Measurements from ENCODE around the gene ZNF853. TPM values are rescaled to one million over a fixed set of nuclear protein-coding genes. Genes with fewer than 3 reads are reported as not detected.
A peak's percentile ranks its signal among the peaks of the same experiment; 100 is the strongest.

Gene ZNF853
- total RNA-seq, 1 donor from 2014 or later = 7.9 TPM

DNA sequence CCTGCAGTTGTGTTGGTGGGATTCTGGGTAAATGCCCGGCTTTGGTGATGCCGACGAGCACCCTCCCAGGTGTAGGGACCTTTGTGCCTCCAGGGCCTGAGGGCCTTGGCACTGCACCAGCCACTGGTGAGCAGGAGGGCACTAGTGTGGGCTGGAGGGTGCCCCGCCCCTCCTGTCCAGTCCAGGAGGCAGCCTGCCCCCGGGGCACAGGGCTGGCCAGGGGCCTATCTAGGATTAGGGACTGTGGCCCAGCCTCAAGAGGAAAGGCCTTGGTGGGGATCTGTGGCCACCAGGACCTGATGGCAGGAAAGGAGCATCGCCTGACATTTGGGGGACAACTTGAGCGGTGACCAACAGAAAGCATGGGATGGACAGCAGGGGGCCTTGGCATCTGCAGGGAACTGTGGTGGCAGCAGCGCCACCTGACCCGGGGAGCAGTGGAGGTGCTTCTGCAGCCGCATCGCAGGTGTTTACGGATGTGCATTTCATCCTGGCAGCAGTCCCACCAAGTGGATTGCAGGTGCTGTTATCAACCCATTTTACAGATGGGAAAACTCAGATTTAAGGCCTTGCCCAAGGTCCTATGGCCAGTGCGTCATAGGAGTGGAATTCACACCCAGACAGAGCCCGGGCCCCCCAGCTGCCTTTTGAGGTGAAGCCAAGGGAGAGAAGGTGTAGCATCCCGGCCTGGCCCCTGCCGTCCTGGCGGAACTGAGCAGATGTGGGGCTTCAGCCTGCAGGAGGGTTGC, 32.8 kb downstream of the ZNF853 start:
- DNase-seq (ENCODE audit: low spot score) = no peak
- no peak overlapping the region for H3K4me3 Mint-ChIP-seq (ENCODE audit: unreplicated experiment)
- H3K27ac Mint-ChIP-seq (ENCODE audit: unreplicated experiment) = no peak overlapping the region
- TF ChIP-seq, protein P1, sequence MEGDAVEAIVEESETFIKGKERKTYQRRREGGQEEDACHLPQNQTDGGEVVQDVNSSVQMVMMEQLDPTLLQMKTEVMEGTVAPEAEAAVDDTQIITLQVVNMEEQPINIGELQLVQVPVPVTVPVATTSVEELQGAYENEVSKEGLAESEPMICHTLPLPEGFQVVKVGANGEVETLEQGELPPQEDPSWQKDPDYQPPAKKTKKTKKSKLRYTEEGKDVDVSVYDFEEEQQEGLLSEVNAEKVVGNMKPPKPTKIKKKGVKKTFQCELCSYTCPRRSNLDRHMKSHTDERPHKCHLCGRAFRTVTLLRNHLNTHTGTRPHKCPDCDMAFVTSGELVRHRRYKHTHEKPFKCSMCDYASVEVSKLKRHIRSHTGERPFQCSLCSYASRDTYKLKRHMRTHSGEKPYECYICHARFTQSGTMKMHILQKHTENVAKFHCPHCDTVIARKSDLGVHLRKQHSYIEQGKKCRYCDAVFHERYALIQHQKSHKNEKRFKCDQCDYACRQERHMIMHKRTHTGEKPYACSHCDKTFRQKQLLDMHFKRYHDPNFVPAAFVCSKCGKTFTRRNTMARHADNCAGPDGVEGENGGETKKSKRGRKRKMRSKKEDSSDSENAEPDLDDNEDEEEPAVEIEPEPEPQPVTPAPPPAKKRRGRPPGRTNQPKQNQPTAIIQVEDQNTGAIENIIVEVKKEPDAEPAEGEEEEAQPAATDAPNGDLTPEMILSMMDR (IDR thresholded peaks at IDR 0.05; ENCODE audit: unreplicated experiment) = no peak
- no peaks in the 10 kb centered on the region for H3K4me1 Mint-ChIP-seq (ENCODE audit: unreplicated experiment)
- H3K36me3 Mint-ChIP-seq (ENCODE audit: low read depth, unreplicated experiment) = peaks cover 21% of the 10 kb centered on the region
- no peaks in the 10 kb centered on the region for H3K9me3 Mint-ChIP-seq (ENCODE audit: unreplicated experiment)
- H3K27me3 Mint-ChIP-seq (ENCODE audit: unreplicated experiment) = peaks cover 11% of the 10 kb centered on the region

DNA sequence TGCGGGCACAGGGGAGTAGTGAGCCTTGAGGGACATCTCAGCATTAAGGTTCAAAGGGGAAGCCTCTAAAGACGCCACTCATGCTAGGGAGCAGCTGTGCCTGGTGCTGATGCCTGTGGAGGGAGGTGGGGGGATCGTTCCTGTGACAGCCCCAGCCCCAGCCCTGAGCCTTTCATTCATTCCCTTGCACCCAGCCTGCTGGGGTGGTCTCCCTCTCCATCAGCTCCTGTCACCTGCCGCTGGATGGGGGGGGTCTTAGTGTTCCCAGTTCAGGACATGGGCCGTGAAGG, 33.4 kb downstream of the ZNF853 start:
- peaks cover 11% of the 10 kb centered on the region for H3K27me3 Mint-ChIP-seq (ENCODE audit: unreplicated experiment)

DNA sequence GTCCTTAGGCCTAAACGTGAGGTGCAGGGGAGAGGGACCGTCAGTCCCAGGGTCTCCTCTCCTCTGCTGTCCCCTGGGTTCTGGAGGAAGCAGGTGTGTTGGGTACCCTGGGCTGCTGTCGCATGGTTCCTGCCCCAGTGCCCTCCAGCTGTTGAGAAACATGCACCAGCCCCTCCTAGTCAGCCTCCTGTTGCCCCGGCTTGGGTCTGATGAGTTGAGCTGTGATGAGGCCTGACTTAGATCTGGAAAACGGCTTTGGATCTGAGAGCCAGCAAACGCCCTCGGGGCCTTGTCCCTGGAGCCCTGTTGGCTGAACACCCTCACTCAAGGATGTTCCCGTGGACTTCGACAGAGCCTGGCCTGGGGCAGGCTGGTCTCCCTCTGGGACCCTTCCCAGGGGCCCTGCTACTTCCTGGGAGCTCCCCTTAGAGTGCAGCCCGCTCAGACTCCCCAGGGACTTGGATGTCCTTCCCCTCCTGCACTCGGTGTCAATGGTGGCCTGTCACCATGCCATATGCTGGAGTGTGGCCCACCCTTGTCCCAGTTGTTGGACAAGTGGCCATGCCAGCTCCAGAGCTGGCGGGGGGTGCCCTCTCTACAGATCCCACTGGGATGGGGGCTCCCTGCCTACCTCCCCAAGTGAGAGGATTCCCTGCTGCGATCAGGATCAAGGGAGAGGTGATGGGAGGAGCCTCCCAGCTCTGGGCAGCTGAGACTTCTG, 34.0 kb downstream of the ZNF853 start:
- TF ChIP-seq, protein P1 (IDR thresholded peaks at IDR 0.05; ENCODE audit: unreplicated experiment) = no peak
- Mint-ChIP-seq H3K27me3 (ENCODE audit: unreplicated experiment) (peaks cover 11% of the 10 kb centered on the region), H3K4me1 (ENCODE audit: unreplicated experiment) (no peaks in the 10 kb centered on the region), H3K27ac (ENCODE audit: unreplicated experiment) (no peak overlapping the region), H3K4me3 (ENCODE audit: unreplicated experiment) (no peak overlapping the region), H3K36me3 (ENCODE audit: low read depth, unreplicated experiment) (peaks cover 17% of the 10 kb centered on the region), H3K9me3 (ENCODE audit: unreplicated experiment) (no peaks in the 10 kb centered on the region)
- no peak for DNase-seq (ENCODE audit: low spot score)

More for the DNA sequence above, 33.4 kb downstream of the ZNF853 start:
- Mint-ChIP-seq H3K4me3 (ENCODE audit: unreplicated experiment) (no peak overlapping the region), H3K4me1 (ENCODE audit: unreplicated experiment) (no peaks in the 10 kb centered on the region), H3K36me3 (ENCODE audit: low read depth, unreplicated experiment) (peaks cover 17% of the 10 kb centered on the region), H3K27ac (ENCODE audit: unreplicated experiment) (no peak overlapping the region), H3K9me3 (ENCODE audit: unreplicated experiment) (no peaks in the 10 kb centered on the region)
- TF ChIP-seq, protein P1 (IDR thresholded peaks at IDR 0.05; ENCODE audit: unreplicated experiment) = no peak
- DNase-seq (ENCODE audit: low spot score) = no peak

DNA sequence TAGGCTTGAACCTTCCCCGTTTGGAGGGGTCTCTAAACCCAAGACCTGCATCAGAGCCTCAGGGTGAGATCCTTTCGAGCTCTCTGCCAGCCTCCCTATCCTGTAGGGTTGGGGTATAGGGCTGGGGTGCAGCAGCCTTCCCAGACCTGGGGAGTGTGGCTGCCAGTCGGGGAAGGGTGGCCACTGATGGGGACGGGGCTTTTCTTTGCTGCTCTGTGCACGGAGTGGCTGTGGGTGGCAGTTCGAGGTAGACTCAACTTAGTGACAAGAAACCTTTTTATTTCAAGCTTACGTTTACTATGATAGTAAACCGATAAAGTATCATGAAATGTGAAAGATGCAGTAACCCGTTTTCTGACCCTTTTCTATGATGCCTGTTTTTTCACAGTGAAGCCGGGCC, 34.7 kb downstream of the ZNF853 start:
- peaks cover 22% of the 10 kb centered on the region for H3K36me3 Mint-ChIP-seq (ENCODE audit: low read depth, unreplicated experiment)
- H3K9me3 Mint-ChIP-seq (ENCODE audit: unreplicated experiment) = no peaks in the 10 kb centered on the region
- H3K27me3 Mint-ChIP-seq (ENCODE audit: unreplicated experiment) = peaks cover 10% of the 10 kb centered on the region
- peak overlapping the region; percentile 47 for H3K4me3 Mint-ChIP-seq (ENCODE audit: unreplicated experiment)
- TF ChIP-seq, protein P1 (IDR thresholded peaks at IDR 0.05; ENCODE audit: unreplicated experiment) = no peak
- H3K4me1 Mint-ChIP-seq (ENCODE audit: unreplicated experiment) = no peaks in the 10 kb centered on the region
- DNase-seq (ENCODE audit: low spot score) = no peak
- H3K27ac Mint-ChIP-seq (ENCODE audit: unreplicated experiment) = no peak overlapping the region

DNA sequence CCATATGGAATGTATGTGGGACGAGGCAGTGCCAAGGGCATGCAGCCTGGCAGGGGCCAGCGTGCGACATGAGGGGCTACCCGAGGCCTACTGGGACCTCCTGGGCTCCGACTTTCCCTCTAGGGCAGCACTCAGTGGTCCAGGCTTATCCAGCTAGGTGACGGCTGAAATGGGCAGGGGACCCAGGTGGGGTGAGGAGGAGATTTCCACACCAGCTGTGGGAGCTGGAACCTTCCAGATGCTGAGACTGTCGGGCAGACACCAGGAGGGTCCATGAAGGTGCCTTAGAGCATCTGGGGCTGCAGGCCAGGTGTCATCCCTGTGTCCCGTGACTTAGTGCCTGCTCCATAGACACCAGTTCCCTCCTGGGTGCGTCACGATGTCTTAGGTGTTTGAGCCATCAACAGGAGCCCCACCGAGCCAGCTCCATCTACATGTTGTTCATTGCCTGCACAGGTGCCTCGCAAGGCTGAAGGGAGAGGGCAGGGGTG, 35.2 kb downstream of the ZNF853 start:
- Mint-ChIP-seq H3K4me1 (ENCODE audit: unreplicated experiment) (no peaks in the 10 kb centered on the region), H3K27me3 (ENCODE audit: unreplicated experiment) (peaks cover 6% of the 10 kb centered on the region), H3K27ac (ENCODE audit: unreplicated experiment) (no peak overlapping the region), H3K9me3 (ENCODE audit: unreplicated experiment) (no peaks in the 10 kb centered on the region), H3K4me3 (ENCODE audit: unreplicated experiment) (peak overlapping the region; percentile 47), H3K36me3 (ENCODE audit: low read depth, unreplicated experiment) (peaks cover 26% of the 10 kb centered on the region)
- no peak for DNase-seq (ENCODE audit: low spot score)
- TF ChIP-seq, protein P1 (IDR thresholded peaks at IDR 0.05; ENCODE audit: unreplicated experiment) = no peak
